Heart left ventricle (tissue), 13 donors: ENCODE results near the gene CHEK2.

Experiments used
- CTCF ChIP-seq, 12 donors: fragments of 200-600 bp; sonication (generic) in 4 of 12; IDR thresholded peaks; one replicate each; pipeline versions ENCODE4 v1.5.0 to v1.8.0; 2018 to 2022; ENCODE audit warnings: antibody characterized with exemption in 12 of 12, mild to moderate bottlenecking in 5 of 12
- POLR2A ChIP-seq, 2 donors: fragments of 450-650 bp; IDR thresholded peaks; one replicate each; pipeline ENCODE4 v1.6.1; 2017; ENCODE audit warnings: antibody characterized with exemption in 2 of 2, mild to moderate bottlenecking in 2 of 2, moderate library complexity in 2 of 2
- donor health status: ischemic (EF 13 %, LVEDD 7.1; RV severe dilation, severe dysfunction).
- donor health status: DM: no; HTN: yes; CAD: no.
- donor health status: DM: no; HTN: no; CAD: no.
- donor health status: ischemic (EF 25% LVEDD 6.9; RV normal size, moderate dysfunction).
- donor health status: ischemic (EF 25% LVEDD 5.7; RV mildly dilated, moderate dysfunction).
- donor health status: ischemic (EF 35%, LVEDD 5.7; RV mildly dilated, moderate dysfunction).
- donor health status: nonischemic (EF 11% LVEDD 7.7; RV severe dilation, severe dysfunction).
- donor health status: DM: yes; HTN: yes; CAD: no.
- donor health status: PGD.
- donor health status: ischemic (EF 29% LVEDD 5.4; RV normal size, mild dysfunction).
- donor health status: nonischemic (EF 23%, LVEDD 6.1; RV moderate dilation, normal function).

GRCh38 chr22:28710107-28710506, 31.5 kb downstream of the CHEK2 start:
- TF ChIP-seq CTCF (IDR thresholded peaks at IDR 0.05) (no peak), POLR2A (IDR thresholded peaks at IDR 0.05) (no peak)
